Activated B cell treated with CpG ODN at 0.5 μM for 24 hours (primary cell): ENCODE measurements around the gene SPOCK1. TPM values are rescaled to one million over a fixed set of nuclear protein-coding genes. Genes with fewer than 3 reads are reported as not detected.

ENCODE experiments used
- ATAC-seq: fragments of 200-7000 bp; cut with Tn5 transposase; one replicate; pipeline ENCODE4 v1.10.0; 2021; ENCODE audit warnings: low read depth, mild to moderate bottlenecking, moderate library complexity
- CTCF ChIA-PET: fragments of 350-600 bp; sonication (Branson Sonifier 250); formaldehyde crosslinking; loops from one replicate; lab custom pipeline; 2021; ENCODE audit warnings: antibody characterized with exemption; lab: Charles Lee
- POLR2A ChIA-PET: fragments of 350-600 bp; sonication (Branson Sonifier 250); formaldehyde crosslinking; loops from one replicate; lab custom pipeline; 2021; ENCODE audit warnings: antibody characterized with exemption; lab: Charles Lee
- DNase-seq: peaks from one replicate; pipeline ENCODE4 v3.0.0; 2022
- H3K27ac Mint-ChIP-seq: one replicate; pipeline ENCODE4 v1.8.0; 2020; ENCODE audit warnings: mixed read lengths
- H3K27me3 Mint-ChIP-seq: one replicate; pipeline ENCODE4 v1.8.0; 2021; ENCODE audit warnings: mixed read lengths
- H3K36me3 Mint-ChIP-seq: one replicate; pipeline ENCODE4 v1.8.0; 2021; ENCODE audit warnings: low read depth, mixed read lengths
- H3K4me1 Mint-ChIP-seq: one replicate; pipeline ENCODE4 v1.8.0; 2021; ENCODE audit warnings: mixed read lengths
- H3K4me3 Mint-ChIP-seq: one replicate; pipeline ENCODE4 v1.8.0; 2020; ENCODE audit warnings: mild to moderate bottlenecking, mixed read lengths
- H3K9me3 Mint-ChIP-seq: one replicate; pipeline ENCODE4 v1.8.0; 2020; ENCODE audit warnings: mixed read lengths
- CTCF ChIP-seq: fragments of 200-600 bp; IDR thresholded peaks from one replicate; pipeline ENCODE4 v1.8.0; 2022; ENCODE audit warnings: antibody characterized with exemption, mild to moderate bottlenecking
- intact Hi-C: fragments of 100-400 bp; cut with micrococcal nuclease; formaldehyde crosslinking; loops from one replicate; pipeline ENCODE4 v1.15.1; 2024
- total RNA-seq: library from RNA; stranded (reverse); gene quantifications from 2 replicates; pipeline ENCODE4 v1.2.3, GENCODE V29; 2022

Gene SPOCK1
- total RNA-seq, 1 donor from 2014 or later: not detected

GRCh38 chr5:137356127-137356526 lies 143.0 kb downstream of the SPOCK1 start:
- intact Hi-C loops: no loop called here
- no peaks in the 10 kb centered on the region for H3K36me3 Mint-ChIP-seq
- peaks cover 7% of the 10 kb centered on the region for H3K27me3 Mint-ChIP-seq
- DNase-seq (no peak), ATAC-seq (no peak)
- no peak overlapping the region for H3K4me3 Mint-ChIP-seq
- H3K9me3 Mint-ChIP-seq: no peaks in the 10 kb centered on the region
- H3K27ac Mint-ChIP-seq: no peak overlapping the region
- ChIA-PET CTCF (no interaction called here), POLR2A (no interaction called here)
- H3K4me1 Mint-ChIP-seq: no peaks in the 10 kb centered on the region
- no peak for TF ChIP-seq CTCF

GRCh38 chr5:137355708-137356107 lies 143.4 kb downstream of the SPOCK1 start:
- POLR2A ChIA-PET: no interaction called here
- Mint-ChIP-seq H3K9me3 (no peaks in the 10 kb centered on the region), H3K27ac (no peak overlapping the region), H3K36me3 (no peaks in the 10 kb centered on the region), H3K4me3 (no peak overlapping the region), H3K27me3 (peaks cover 7% of the 10 kb centered on the region), H3K4me1 (no peaks in the 10 kb centered on the region)
- no peak for DNase-seq
- CTCF ChIA-PET: no interaction called here
- intact Hi-C loops: no loop called here
- no peak for TF ChIP-seq CTCF
- ATAC-seq: no peak

- no peak for TF ChIP-seq CTCF
- H3K27me3 Mint-ChIP-seq: peaks cover 4% of the 10 kb centered on the region
- ATAC-seq (no peak), DNase-seq (no peak)
- H3K4me3 Mint-ChIP-seq: no peak overlapping the region
- ChIA-PET CTCF (no interaction called here), POLR2A (no interaction called here)
- H3K9me3 Mint-ChIP-seq: no peaks in the 10 kb centered on the region
- no peaks in the 10 kb centered on the region for H3K4me1 Mint-ChIP-seq
- H3K36me3 Mint-ChIP-seq: no peaks in the 10 kb centered on the region
- no peak overlapping the region for H3K27ac Mint-ChIP-seq
- intact Hi-C loops: no loop called here
These were observed 147.0 kb downstream of the SPOCK1 start for GRCh38 chr5:137352095-137352494.

GRCh38 chr5:137350791-137351190 lies 148.3 kb downstream of the SPOCK1 start:
- ChIA-PET CTCF (no interaction called here), POLR2A (no interaction called here)
- no peak overlapping the region for H3K4me3 Mint-ChIP-seq
- H3K27ac Mint-ChIP-seq: no peak overlapping the region
- intact Hi-C loops: no loop called here
- H3K9me3 Mint-ChIP-seq: no peaks in the 10 kb centered on the region
- no peaks in the 10 kb centered on the region for H3K4me1 Mint-ChIP-seq
- no peaks in the 10 kb centered on the region for H3K36me3 Mint-ChIP-seq
- ATAC-seq: no peak
- H3K27me3 Mint-ChIP-seq: peaks cover 2% of the 10 kb centered on the region
- no peak for TF ChIP-seq CTCF
- DNase-seq: no peak

GRCh38 chr5:137348759-137349158 lies 150.4 kb downstream of the SPOCK1 start:
- no peak for TF ChIP-seq CTCF
- H3K4me1 Mint-ChIP-seq: no peaks in the 10 kb centered on the region
- ChIA-PET POLR2A (no interaction called here), CTCF (no interaction called here)
- DNase-seq (no peak), ATAC-seq (no peak)
- no peak overlapping the region for H3K4me3 Mint-ChIP-seq
- intact Hi-C loops: no loop called here
- H3K36me3 Mint-ChIP-seq: no peaks in the 10 kb centered on the region
- no peaks in the 10 kb centered on the region for H3K9me3 Mint-ChIP-seq
- no peak overlapping the region for H3K27ac Mint-ChIP-seq
- no peaks in the 10 kb centered on the region for H3K27me3 Mint-ChIP-seq
